H1 (cell line): ENCODE data around the gene NDEL1. TPM values are rescaled to one million over a fixed set of nuclear protein-coding genes. Genes with fewer than 3 reads are reported as not detected.

Experiments used
- CTCF ChIA-PET: fragments of 300-600 bp; sonication (Branson Sonifier 250); formaldehyde crosslinking; loops from one replicate; lab custom pipeline; 2021; ENCODE audit not compliant: partially characterized antibody; lab: Charles Lee
- POLR2A ChIA-PET: fragments of 300-600 bp; sonication (Branson Sonifier 250); formaldehyde crosslinking; loops from one replicate; lab custom pipeline; 2021; ENCODE audit warnings: inconsistent platforms; ENCODE audit not compliant: partially characterized antibody; lab: Charles Lee
- DNase-seq, 2 experiments: peaks; one replicate each; pipeline versions ENCODE4 v3.0.0 to v3.0.0-alpha.2; 2010 to 2022; ENCODE audit warnings: low spot score in 2 of 2, low read depth in 1 of 2, mixed read lengths in 1 of 2
- FAIRE-seq: peaks from 2 replicates; lab custom pipeline; 2011; peaks lifted over from hg19 to GRCh38; lab: Jason Lieb, UNC
- H2AFZ ChIP-seq: 2 replicates; pipeline ENCODE4 v1.8.1; 2012; ENCODE audit warnings: low read length, inconsistent platforms
- H2AK5ac ChIP-seq: 2 replicates; pipeline ENCODE4 v1.6.1; 2013; ENCODE audit warnings: low read depth, low read length
- H2BK120ac ChIP-seq: replicated peaks from 2 replicates; pipeline ENCODE3; 2013; ENCODE audit warnings: low read depth, low read length, inconsistent platforms
- H2BK12ac ChIP-seq: 2 replicates; pipeline ENCODE4 v1.6.1; 2013; ENCODE audit warnings: low read depth, low read length
- H2BK15ac ChIP-seq: 2 replicates; pipeline ENCODE4 v1.6.1; 2013; ENCODE audit warnings: low read length
- H2BK20ac ChIP-seq: 2 replicates; pipeline ENCODE4 v1.6.1; 2013; ENCODE audit warnings: low read length
- H2BK5ac ChIP-seq: 2 replicates; pipeline ENCODE4 v1.6.1; 2013; ENCODE audit warnings: low read depth, low read length
- H3K14ac ChIP-seq: 2 replicates; pipeline ENCODE4 v1.6.1; 2013; ENCODE audit warnings: inconsistent platforms; ENCODE audit not compliant: insufficient read length
- H3K18ac ChIP-seq: 2 replicates; pipeline ENCODE4 v1.6.1; 2013; ENCODE audit warnings: low read length; ENCODE audit errors: extremely low read depth
- H3K23ac ChIP-seq: 2 replicates; pipeline ENCODE4 v1.6.1; 2013; ENCODE audit warnings: inconsistent platforms; ENCODE audit not compliant: insufficient read length
- H3K23me2 ChIP-seq: 2 replicates; pipeline ENCODE4 v1.6.1; 2013; ENCODE audit warnings: low read depth, low read length
- H3K27ac ChIP-seq: 2 replicates; pipeline ENCODE4 v1.6.1; 2011; ENCODE audit warnings: low read depth, low read length, inconsistent platforms
- H3K27me3 ChIP-seq, 4 experiments: replicated peaks in 1 of 4; 1 replicate in 1 of 4; 2 replicates in 3 of 4; pipeline versions ENCODE4 v1.6.1 to v1.8.1; 2011 to 2013; ENCODE audit warnings: low read length in 3 of 4, mild to moderate bottlenecking in 3 of 4, inconsistent platforms in 2 of 4, mixed read lengths in 2 of 4, moderate library complexity in 1 of 4; ENCODE audit not compliant: control insufficient read depth in 3 of 4, insufficient read depth in 3 of 4; ENCODE audit errors: extremely low read depth in 1 of 4
- H3K36me3 ChIP-seq, 4 experiments: 2 replicates each; pipeline versions ENCODE4 v1.6.1 to v1.8.1; 2011 to 2013; ENCODE audit warnings: mild to moderate bottlenecking in 4 of 4, low read length in 3 of 4, moderate library complexity in 2 of 4, control low read depth in 1 of 4, inconsistent platforms in 1 of 4; ENCODE audit not compliant: insufficient read depth in 4 of 4, control insufficient read depth in 2 of 4
- H3K4ac ChIP-seq: replicated peaks from 2 replicates; pipeline ENCODE3; 2013; ENCODE audit warnings: low read length, low read depth, mixed read lengths, inconsistent platforms; ENCODE audit not compliant: insufficient read length
- H3K4me1 ChIP-seq, 4 experiments: replicated peaks in 1 of 4; 1 replicate in 1 of 4; 2 replicates in 3 of 4; pipeline versions ENCODE4 v1.6.1 to v1.8.1; 2011 to 2013; ENCODE audit warnings: low read length in 3 of 4, inconsistent platforms in 2 of 4, mixed read lengths in 1 of 4; ENCODE audit not compliant: insufficient read depth in 4 of 4, control insufficient read depth in 3 of 4
- H3K4me2 ChIP-seq, 2 experiments: 2 replicates each; pipeline versions ENCODE4 v1.6.1 to v1.8.1; 2011 to 2013; ENCODE audit warnings: low read depth in 2 of 2, low read length in 2 of 2, control low read depth in 1 of 2, inconsistent platforms in 1 of 2, mild to moderate bottlenecking in 1 of 2; ENCODE audit not compliant: insufficient read depth in 1 of 2
- H3K4me3 ChIP-seq, 4 experiments: fragments of 200-600, 300-600 bp in 1 of 4; sonication (generic), shearing (Covaris generic), sonication (Bioruptor Twin) in 1 of 4; 2 replicates each; pipeline versions ENCODE4 v1.5.1 to v1.8.1; 2011 to 2016; ENCODE audit warnings: low read length in 4 of 4, low read depth in 3 of 4, control low read depth in 2 of 4, inconsistent platforms in 2 of 4, mild to moderate bottlenecking in 2 of 4, mixed read lengths in 1 of 4, moderate library complexity in 1 of 4; ENCODE audit not compliant: insufficient read depth in 2 of 4; ENCODE audit errors: extremely low read depth in 1 of 4
- H3K56ac ChIP-seq: replicated peaks from 2 replicates; pipeline ENCODE3; 2013; ENCODE audit warnings: low read depth, mild to moderate bottlenecking, mixed read lengths, low read length, inconsistent platforms; ENCODE audit not compliant: insufficient read length
- H3K79me1 ChIP-seq: 2 replicates; pipeline ENCODE4 v1.6.1; 2013; ENCODE audit warnings: low read depth, low read length, control low read depth
- H3K79me2 ChIP-seq, 2 experiments: 2 replicates each; pipeline versions ENCODE4 v1.6.1 to v1.8.1; 2012 to 2013; ENCODE audit warnings: low read length in 2 of 2, mild to moderate bottlenecking in 2 of 2, inconsistent platforms in 1 of 2; ENCODE audit not compliant: insufficient read depth in 2 of 2, control insufficient read depth in 1 of 2
- H3K9ac ChIP-seq, 4 experiments: replicated peaks in 1 of 4; 1 replicate in 1 of 4; 2 replicates in 3 of 4; pipeline versions ENCODE4 v1.6.1 to v1.8.1; 2011 to 2013; ENCODE audit warnings: low read depth in 3 of 4, low read length in 3 of 4, control low read depth in 2 of 4, mild to moderate bottlenecking in 2 of 4, moderate library complexity in 2 of 4, inconsistent platforms in 1 of 4; ENCODE audit errors: extremely low read depth in 1 of 4
- H3K9me3 ChIP-seq, 2 experiments: 2 replicates each; pipeline versions ENCODE4 v1.6.1 to v1.8.1; 2012 to 2013; ENCODE audit warnings: mild to moderate bottlenecking in 2 of 2, moderate library complexity in 2 of 2, control low read depth in 1 of 2, inconsistent platforms in 1 of 2, low read depth in 1 of 2, low read length in 1 of 2, mixed read lengths in 1 of 2; ENCODE audit not compliant: insufficient read depth in 2 of 2
- H4K20me1 ChIP-seq, 2 experiments: replicated peaks in 1 of 2; 2 replicates each; pipeline versions ENCODE3 to v1.8.1; 2011 to 2013; ENCODE audit warnings: inconsistent platforms in 2 of 2, low read length in 2 of 2, mild to moderate bottlenecking in 1 of 2; ENCODE audit not compliant: insufficient read depth in 2 of 2, control insufficient read depth in 1 of 2
- H4K5ac ChIP-seq: 2 replicates; pipeline ENCODE4 v1.6.1; 2013; ENCODE audit warnings: low read length, low read depth, mixed read lengths, inconsistent platforms; ENCODE audit not compliant: insufficient read length
- H4K8ac ChIP-seq: 2 replicates; pipeline ENCODE4 v1.8.0; 2013; ENCODE audit warnings: mild to moderate bottlenecking, moderate library complexity, low read length, inconsistent platforms; ENCODE audit not compliant: insufficient read depth; ENCODE audit errors: extremely low read depth
- H4K91ac ChIP-seq: replicated peaks from 2 replicates; pipeline ENCODE3; 2013; ENCODE audit warnings: low read length, mixed read lengths, inconsistent platforms; ENCODE audit not compliant: insufficient read length
- ASH2L ChIP-seq: fragments of 200-600, 300-600 bp; sonication (generic); IDR thresholded peaks from one replicate; pipeline ENCODE4 v1.7.1; 2017; ENCODE audit warnings: low read length
- POLR2A ChIP-seq, 2 experiments: IDR thresholded peaks; 1 replicate in 1 of 2; 2 replicates in 1 of 2; pipeline ENCODE4 v1.6.1; 2011; ENCODE audit warnings: low read depth in 2 of 2, low read length in 2 of 2, mild to moderate bottlenecking in 2 of 2; ENCODE audit errors: control extremely low read depth in 1 of 2
- WGBS, 2 experiments: shearing (Covaris generic) in 1 of 2; methylation state at CpG; one replicate each; pipeline versions ENCODE4 v1.1.6 to v1.1.7; 2013 to 2015; ENCODE audit warnings: low lambda C conversion rate in 2 of 2, mixed read lengths in 2 of 2, inconsistent platforms in 1 of 2, low coverage in 1 of 2, missing lambda C conversion rate in 1 of 2; ENCODE audit not compliant: insufficient replicate concordance in 2 of 2, insufficient coverage in 1 of 2, insufficient read length in 1 of 2; ENCODE audit errors: extremely low coverage in 1 of 2, missing lambda C conversion rate in 1 of 2; 5-methylcytosine and 5-hydroxymethylcytosine counted together
- polyA plus RNA-seq, 7 experiments: library from polyadenylated mRNA; depleted of rRNA in 3 of 7; stranded (reverse) in 5 of 7; unstranded in 2 of 7; fragments of >200 nt in 5 of 7; fragments of 200-250 nt in 2 of 7; gene quantifications; 1 replicate in 5 of 7; 2 replicates in 1 of 7; 4 replicates in 1 of 7; pipeline versions ENCODE4 v1.2.1 to v1.2.3, GENCODE V29; 2011 to 2013; ENCODE audit warnings: missing spikeins in 2 of 7, mixed read lengths in 2 of 7
- total RNA-seq: library from RNA; stranded (reverse); fragmentation: NEBNext Ultra II Directional; extraction: Animal tissue kit (Norgen Biotek cat#: 25700); gene quantifications from 2 replicates; pipeline ENCODE4 v1.2.1, GENCODE V29; 2021

NDEL1 gene
- total and polyA plus RNA-seq, 2 of the 8 experiments (the other 6 are each of a cell fraction or from before 2014, with no cell fraction given): 31.1 to 32.9 TPM

GRCh38 chr17:8465759-8466158 is 30.1 kb downstream of the NDEL1 start:
- no peak overlapping the region for H3K4ac ChIP-seq
- POLR2A ChIA-PET: no interaction called here
- no peak overlapping the region for H2BK120ac ChIP-seq
- no peaks in the 10 kb centered on the region for H3K23me2 ChIP-seq
- H2BK12ac ChIP-seq: no peak overlapping the region
- no peak overlapping the region for H4K8ac ChIP-seq
- no peaks in the 10 kb centered on the region; a peak in 1 of 4 replicates for H3K79me2 ChIP-seq
- no peak overlapping the region for H3K4me3 ChIP-seq
- no peak overlapping the region for H3K4me2 ChIP-seq
- no peak overlapping the region for H2BK20ac ChIP-seq
- CTCF ChIA-PET: no interaction called here
- H3K18ac ChIP-seq: no peak overlapping the region
- H2AK5ac ChIP-seq: no peak overlapping the region
- no peak overlapping the region for H3K27ac ChIP-seq
- no peak overlapping the region for H3K9ac ChIP-seq
- H3K23ac ChIP-seq: no peak overlapping the region
- FAIRE-seq: no peak
- no peaks in the 10 kb centered on the region for H3K27me3 ChIP-seq
- peaks cover 2 to 20% (median 12%) of the 10 kb centered on the region in 4 experiments; a peak in 7 of 8 replicates for H3K36me3 ChIP-seq
- peaks cover 12% of the 10 kb centered on the region for H3K79me1 ChIP-seq
- H3K14ac ChIP-seq: no peak overlapping the region
- no peak overlapping the region for H3K56ac ChIP-seq
- no peak overlapping the region for H4K91ac ChIP-seq
- no peak for DNase-seq
- no peak overlapping the region for H4K5ac ChIP-seq
- peaks cover 0 to 3% of the 10 kb centered on the region in 2 experiments for H4K20me1 ChIP-seq
- H2BK5ac ChIP-seq: no peak overlapping the region
- H2AFZ ChIP-seq: no peak overlapping the region
- H2BK15ac ChIP-seq: no peak overlapping the region
- H3K4me1 ChIP-seq: peaks cover 0 to 6% (median 0%) of the 10 kb centered on the region in 4 experiments; a peak in 1 of 7 replicates
- no peaks in the 10 kb centered on the region for H3K9me3 ChIP-seq
- WGBS, 2 experiments: 88% methylated on average over 12 of the region's 12 CpGs; no CpG with 5 or more reads in 1 of the 2 experiments
- TF ChIP-seq ASH2L (no peak), POLR2A (IDR thresholded peaks at IDR 0.05; ENCODE audit: control extremely low read depth in 1 of 2, low read depth in 2 of 2, low read length in 2 of 2) (no peak)
